ENCODE results near the gene TLK1. TPM values are rescaled to one million over a fixed set of nuclear protein-coding genes. Genes with fewer than 3 reads are reported as not detected.

Gene TLK1
- total RNA-seq, 1 experiment from 2014 or later: 79.1 TPM

DNA sequence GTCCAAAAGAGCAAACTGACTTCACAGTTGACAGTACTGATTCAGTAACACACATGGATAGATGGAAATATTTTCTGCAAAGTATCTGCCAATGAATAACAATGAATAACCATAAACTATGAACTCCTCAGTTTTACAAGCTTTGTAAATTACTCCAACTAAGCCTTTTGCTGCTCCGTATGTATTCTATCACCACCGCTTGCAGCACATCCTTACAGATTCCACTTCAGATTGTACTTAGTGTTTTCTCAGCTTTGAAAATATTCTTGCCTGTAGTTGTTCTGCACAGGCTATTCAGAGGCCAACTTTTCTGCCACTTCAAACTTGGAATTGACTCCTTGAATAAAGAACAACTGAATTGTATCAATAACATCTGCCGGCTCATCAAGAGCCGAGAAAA lies 36.2 kb downstream of the TLK1 start:
- intact Hi-C loops (cut with micrococcal nuclease; ENCODE audit: unreplicated experiment): no loop called here
- ChIA-PET CTCF (no interaction called here), POLR2A (ENCODE audit: low non-redundant PET) (no interaction called here)
- no peak overlapping the region for H3K4me3 ChIP-seq (ENCODE audit: low read depth, low read length, poor library complexity, severe bottlenecking)
- no peak for TF ChIP-seq EZH2 (IDR thresholded peaks at IDR 0.05; ENCODE audit: borderline replicate concordance, low read depth, low read length, poor library complexity, severe bottlenecking)
- TF ChIP-seq, protein P1, sequence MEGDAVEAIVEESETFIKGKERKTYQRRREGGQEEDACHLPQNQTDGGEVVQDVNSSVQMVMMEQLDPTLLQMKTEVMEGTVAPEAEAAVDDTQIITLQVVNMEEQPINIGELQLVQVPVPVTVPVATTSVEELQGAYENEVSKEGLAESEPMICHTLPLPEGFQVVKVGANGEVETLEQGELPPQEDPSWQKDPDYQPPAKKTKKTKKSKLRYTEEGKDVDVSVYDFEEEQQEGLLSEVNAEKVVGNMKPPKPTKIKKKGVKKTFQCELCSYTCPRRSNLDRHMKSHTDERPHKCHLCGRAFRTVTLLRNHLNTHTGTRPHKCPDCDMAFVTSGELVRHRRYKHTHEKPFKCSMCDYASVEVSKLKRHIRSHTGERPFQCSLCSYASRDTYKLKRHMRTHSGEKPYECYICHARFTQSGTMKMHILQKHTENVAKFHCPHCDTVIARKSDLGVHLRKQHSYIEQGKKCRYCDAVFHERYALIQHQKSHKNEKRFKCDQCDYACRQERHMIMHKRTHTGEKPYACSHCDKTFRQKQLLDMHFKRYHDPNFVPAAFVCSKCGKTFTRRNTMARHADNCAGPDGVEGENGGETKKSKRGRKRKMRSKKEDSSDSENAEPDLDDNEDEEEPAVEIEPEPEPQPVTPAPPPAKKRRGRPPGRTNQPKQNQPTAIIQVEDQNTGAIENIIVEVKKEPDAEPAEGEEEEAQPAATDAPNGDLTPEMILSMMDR (conservative IDR thresholded peaks at IDR 0.05; ENCODE audit: low read depth, low read length): no peak
- H3K9me3 ChIP-seq (ENCODE audit: low read depth, low read length, poor library complexity, severe bottlenecking): no peaks in the 10 kb centered on the region
- no peaks in the 10 kb centered on the region for H3K36me3 ChIP-seq (ENCODE audit: insufficient read depth, low read length, poor library complexity, severe bottlenecking)
- H3K27me3 ChIP-seq (replicated peaks; ENCODE audit: insufficient read depth, low read depth, low read length, poor library complexity): no peaks in the 10 kb centered on the region
- DNase-seq (ENCODE audit: low spot score): peak; percentile 10
- H3K4me1 ChIP-seq (ENCODE audit: insufficient read depth, low read length, poor library complexity, severe bottlenecking): peaks cover 22% of the 10 kb centered on the region
- H3K27ac ChIP-seq (ENCODE audit: low read depth, low read length, poor library complexity, severe bottlenecking): no peak overlapping the region
- no TSS peak for BruUV-seq (replicated peaks)

DNA sequence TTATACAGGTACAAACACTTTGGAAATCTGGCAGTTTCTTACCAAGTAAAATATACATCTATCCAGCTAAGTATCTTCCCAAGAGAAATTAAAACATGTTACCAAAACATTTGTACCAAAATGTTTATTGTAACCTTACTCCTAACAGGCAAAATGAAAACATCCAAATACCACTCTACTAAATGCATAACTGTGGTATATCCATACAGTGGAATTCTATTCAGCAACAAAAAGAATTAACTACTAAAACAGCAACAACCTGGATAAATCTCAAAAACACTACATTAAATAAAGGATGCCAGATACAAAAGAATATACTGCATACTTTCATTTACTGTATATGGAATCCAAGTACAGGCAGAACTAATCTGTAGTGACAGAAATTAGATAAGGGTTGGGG lies 51.1 kb downstream of the TLK1 start:
- no peak overlapping the region for H3K27ac ChIP-seq (ENCODE audit: low read depth, low read length, poor library complexity, severe bottlenecking)
- TF ChIP-seq, protein P1 (conservative IDR thresholded peaks at IDR 0.05; ENCODE audit: low read depth, low read length): no peak
- TF ChIP-seq EZH2 (IDR thresholded peaks at IDR 0.05; ENCODE audit: borderline replicate concordance, low read depth, low read length, poor library complexity, severe bottlenecking): no peak
- no peak for DNase-seq (ENCODE audit: low spot score)
- H3K36me3 ChIP-seq (ENCODE audit: insufficient read depth, low read length, poor library complexity, severe bottlenecking): no peaks in the 10 kb centered on the region
- intact Hi-C loops (cut with micrococcal nuclease; ENCODE audit: unreplicated experiment): no loop called here
- POLR2A ChIA-PET (ENCODE audit: low non-redundant PET): no interaction called here
- CTCF ChIA-PET: no interaction called here
- H3K27me3 ChIP-seq (replicated peaks; ENCODE audit: insufficient read depth, low read depth, low read length, poor library complexity): no peaks in the 10 kb centered on the region
- no TSS peak for BruUV-seq (replicated peaks)
- H3K9me3 ChIP-seq (ENCODE audit: low read depth, low read length, poor library complexity, severe bottlenecking): no peaks in the 10 kb centered on the region
- no peaks in the 10 kb centered on the region for H3K4me1 ChIP-seq (ENCODE audit: insufficient read depth, low read length, poor library complexity, severe bottlenecking)
- H3K4me3 ChIP-seq (ENCODE audit: low read depth, low read length, poor library complexity, severe bottlenecking): no peak overlapping the region

DNA sequence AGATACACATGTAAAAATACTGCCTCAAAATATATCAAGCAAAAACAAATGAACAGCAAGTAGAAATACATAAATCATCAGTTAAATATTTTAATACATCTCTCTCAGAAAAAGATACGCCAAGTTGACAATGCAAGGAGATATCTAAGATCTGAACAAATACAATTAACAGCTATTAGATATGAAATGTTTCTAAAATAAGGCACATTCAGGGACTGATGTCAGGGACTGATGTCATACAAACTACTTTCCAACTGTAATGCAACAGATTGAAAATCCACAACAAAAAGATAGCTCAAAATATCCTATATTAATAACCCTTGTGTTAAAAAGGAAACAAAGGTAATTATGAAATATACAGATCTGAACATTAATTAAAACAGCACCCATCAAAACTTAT lies 51.7 kb downstream of the TLK1 start:
- POLR2A ChIA-PET (ENCODE audit: low non-redundant PET): no interaction called here
- no peak for TF ChIP-seq EZH2 (IDR thresholded peaks at IDR 0.05; ENCODE audit: borderline replicate concordance, low read depth, low read length, poor library complexity, severe bottlenecking)
- TF ChIP-seq, protein P1 (conservative IDR thresholded peaks at IDR 0.05; ENCODE audit: low read depth, low read length): no peak
- Histone ChIP-seq H3K36me3 (ENCODE audit: insufficient read depth, low read length, poor library complexity, severe bottlenecking) (no peaks in the 10 kb centered on the region), H3K4me3 (ENCODE audit: low read depth, low read length, poor library complexity, severe bottlenecking) (no peak overlapping the region), H3K4me1 (ENCODE audit: insufficient read depth, low read length, poor library complexity, severe bottlenecking) (no peaks in the 10 kb centered on the region), H3K9me3 (ENCODE audit: low read depth, low read length, poor library complexity, severe bottlenecking) (no peaks in the 10 kb centered on the region), H3K27ac (ENCODE audit: low read depth, low read length, poor library complexity, severe bottlenecking) (no peak overlapping the region), H3K27me3 (replicated peaks; ENCODE audit: insufficient read depth, low read depth, low read length, poor library complexity) (no peaks in the 10 kb centered on the region)
- intact Hi-C loops (cut with micrococcal nuclease; ENCODE audit: unreplicated experiment): no loop called here
- no TSS peak for BruUV-seq (replicated peaks)
- CTCF ChIA-PET: no interaction called here
- no peak for DNase-seq (ENCODE audit: low spot score)
